ENCODE measurements around the gene DENR. TPM values are rescaled to one million over a fixed set of nuclear protein-coding genes. Genes with fewer than 3 reads are reported as not detected.

The DENR gene
- total RNA-seq, 1 donor from 2014 or later = 29.1 TPM

DNA sequence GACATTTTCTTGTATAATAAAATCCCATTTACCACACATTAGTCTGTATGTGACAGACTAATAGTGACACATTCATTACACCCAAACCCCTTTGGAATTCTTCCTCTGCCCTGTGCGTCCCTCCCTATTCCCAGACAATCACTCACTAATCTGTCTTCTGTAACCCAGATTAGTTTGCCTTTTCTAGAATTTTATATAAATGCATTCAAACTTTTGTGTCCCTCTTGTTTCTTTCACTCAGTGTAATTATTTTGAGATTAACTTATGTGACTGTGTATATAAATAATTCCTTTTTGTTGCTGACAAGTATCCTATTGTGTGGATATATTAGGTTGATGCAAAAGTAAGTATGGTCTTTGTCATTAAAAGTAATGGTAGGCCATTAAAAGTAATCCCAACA is 55.0 kb downstream of the DENR start:
- TF ChIP-seq CTCF (IDR thresholded peaks at IDR 0.05) = no peak
- DNase-seq (no peak), ATAC-seq (no peak)
- Histone ChIP-seq H3K9me3 (no peaks in the 10 kb centered on the region), H3K36me3 (no peaks in the 10 kb centered on the region), H3K4me3 (no peak overlapping the region), H3K27ac (no peak overlapping the region), H3K27me3 (no peaks in the 10 kb centered on the region), H3K4me1 (no peaks in the 10 kb centered on the region)
- intact Hi-C loops (cut with DNase I) = no loop called here

DNA sequence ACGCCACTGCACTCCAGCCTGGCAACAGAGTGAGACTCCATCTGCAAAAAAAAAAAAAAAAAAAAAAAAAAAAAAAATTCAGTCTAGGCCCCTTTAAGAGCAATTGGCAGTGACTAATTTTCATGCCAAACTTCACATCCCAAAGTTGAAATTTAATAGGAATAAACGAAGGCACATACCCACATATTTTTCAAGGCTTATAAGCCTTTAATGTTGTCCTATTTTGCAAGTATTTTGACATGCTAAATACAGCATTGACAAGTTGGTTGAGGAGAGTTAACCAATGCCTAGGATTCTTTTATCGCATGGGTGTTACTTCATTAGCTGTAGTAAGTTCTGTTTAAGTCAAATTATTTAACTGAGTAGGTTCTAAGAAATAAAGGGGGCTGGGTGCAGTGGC is 59.2 kb downstream of the DENR start:
- Histone ChIP-seq H3K4me1 (no peaks in the 10 kb centered on the region), H3K4me3 (no peak overlapping the region), H3K36me3 (no peaks in the 10 kb centered on the region), H3K27ac (no peak overlapping the region), H3K9me3 (no peaks in the 10 kb centered on the region), H3K27me3 (no peaks in the 10 kb centered on the region)
- TF ChIP-seq CTCF (IDR thresholded peaks at IDR 0.05) = no peak
- intact Hi-C loops (cut with DNase I) = no loop called here
- no peak for ATAC-seq
- no peak for DNase-seq

- no peaks in the 10 kb centered on the region for H3K4me1 ChIP-seq
- intact Hi-C loops (cut with DNase I) = no loop called here
- no peak for DNase-seq
- no peak overlapping the region for H3K27ac ChIP-seq
- no peaks in the 10 kb centered on the region for H3K27me3 ChIP-seq
- no peak for TF ChIP-seq CTCF (IDR thresholded peaks at IDR 0.05)
- H3K4me3 ChIP-seq = no peak overlapping the region
- H3K36me3 ChIP-seq = no peaks in the 10 kb centered on the region
- H3K9me3 ChIP-seq = no peaks in the 10 kb centered on the region
- ATAC-seq = no peak
These were observed 60.7 kb downstream of the DENR start for GRCh38 chr12:122813310-122813713.

DNA sequence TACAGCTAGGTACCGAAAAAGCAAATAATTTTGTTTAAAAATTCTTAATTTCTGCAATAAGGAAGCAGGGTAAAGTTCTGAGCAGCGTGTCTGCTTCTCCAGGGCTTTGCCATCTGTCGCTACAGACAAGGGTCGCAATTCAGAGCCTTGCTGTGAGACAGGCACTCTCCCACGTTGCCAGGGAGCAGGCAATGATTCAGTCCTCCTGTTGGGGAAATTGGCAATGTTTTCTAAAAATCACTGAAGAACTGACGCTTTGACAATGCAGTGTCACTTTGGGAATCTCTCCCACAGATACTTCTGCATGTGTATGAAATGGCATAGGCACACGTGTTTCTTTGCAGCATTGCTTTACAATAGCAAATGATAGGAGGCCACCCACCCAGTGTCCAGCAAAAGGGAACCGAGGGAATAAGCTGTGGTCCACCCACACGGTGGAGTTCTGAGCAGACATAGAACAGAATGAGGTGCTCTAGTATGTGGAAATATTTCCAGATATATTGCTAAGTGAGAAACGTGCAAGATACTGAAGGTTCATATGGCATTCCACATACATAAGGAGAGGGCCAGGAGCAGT is 66.7 kb downstream of the DENR start:
- intact Hi-C loops (cut with DNase I) = no loop called here
- H3K4me1 ChIP-seq = no peaks in the 10 kb centered on the region
- no peak overlapping the region for H3K27ac ChIP-seq
- no peaks in the 10 kb centered on the region for H3K9me3 ChIP-seq
- DNase-seq (no peak), ATAC-seq (no peak)
- H3K4me3 ChIP-seq = no peak overlapping the region
- H3K36me3 ChIP-seq = no peaks in the 10 kb centered on the region
- H3K27me3 ChIP-seq = no peaks in the 10 kb centered on the region
- TF ChIP-seq CTCF (IDR thresholded peaks at IDR 0.05) = no peak

- Histone ChIP-seq H3K27me3 (no peaks in the 10 kb centered on the region), H3K4me1 (no peaks in the 10 kb centered on the region), H3K36me3 (no peaks in the 10 kb centered on the region), H3K27ac (no peak overlapping the region), H3K4me3 (no peak overlapping the region), H3K9me3 (no peaks in the 10 kb centered on the region)
- TF ChIP-seq CTCF (IDR thresholded peaks at IDR 0.05) = no peak
- intact Hi-C loops (cut with DNase I) = no loop called here
- ATAC-seq = no peak
- DNase-seq = no peak
These were observed 67.5 kb downstream of the DENR start for GRCh38 chr12:122820138-122820537.

Other genes with a start within 250 kb of the DENR start
- gene RSRC2, start 225.9 kb upstream of the DENR start, total RNA-seq = 63.8 TPM
- gene KNTC1, start 225.6 kb upstream of the DENR start, total RNA-seq = 8.4 TPM
- 7.6 TPM for gene HCAR2, start 49.5 kb upstream of the DENR start, total RNA-seq
- gene HCAR3, start 36.0 kb upstream of the DENR start, total RNA-seq = 4.3 TPM
- gene HCAR1, start 22.0 kb upstream of the DENR start, total RNA-seq = 0.20 TPM
- gene CCDC62, start 21.7 kb downstream of the DENR start, total RNA-seq = 0.64 TPM
- gene HIP1R, start 82.6 kb downstream of the DENR start, total RNA-seq = 33.0 TPM
- 36.3 TPM for gene VPS37B, start 143.3 kb downstream of the DENR start, total RNA-seq
- 5.2 TPM for gene ABCB9, start 213.6 kb downstream of the DENR start, total RNA-seq
- gene OGFOD2, start 222.4 kb downstream of the DENR start, total RNA-seq = 13.7 TPM
- 124 TPM for gene ARL6IP4, start 227.9 kb downstream of the DENR start, total RNA-seq